ENCODE data around the gene PGC.

DNA sequence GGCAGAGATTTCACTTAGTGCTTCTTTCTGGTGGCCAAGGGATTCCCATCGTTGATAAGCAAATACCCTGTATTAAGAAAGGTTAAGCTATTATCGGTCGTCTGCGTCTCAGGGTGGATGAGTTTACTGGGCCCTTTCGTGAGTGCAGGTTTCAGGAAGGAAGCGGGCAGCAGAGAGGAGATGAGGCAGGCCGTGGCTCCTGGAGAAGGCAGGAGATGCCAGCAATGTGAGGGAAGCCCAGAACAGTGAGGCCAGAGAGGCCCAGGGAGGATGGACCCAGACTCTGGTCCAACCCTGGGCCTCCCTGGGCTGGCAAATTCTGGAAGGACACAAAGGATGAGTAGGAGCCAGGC, 23.0 kb downstream of the PGC start:
- TF ChIP-seq, protein P1, sequence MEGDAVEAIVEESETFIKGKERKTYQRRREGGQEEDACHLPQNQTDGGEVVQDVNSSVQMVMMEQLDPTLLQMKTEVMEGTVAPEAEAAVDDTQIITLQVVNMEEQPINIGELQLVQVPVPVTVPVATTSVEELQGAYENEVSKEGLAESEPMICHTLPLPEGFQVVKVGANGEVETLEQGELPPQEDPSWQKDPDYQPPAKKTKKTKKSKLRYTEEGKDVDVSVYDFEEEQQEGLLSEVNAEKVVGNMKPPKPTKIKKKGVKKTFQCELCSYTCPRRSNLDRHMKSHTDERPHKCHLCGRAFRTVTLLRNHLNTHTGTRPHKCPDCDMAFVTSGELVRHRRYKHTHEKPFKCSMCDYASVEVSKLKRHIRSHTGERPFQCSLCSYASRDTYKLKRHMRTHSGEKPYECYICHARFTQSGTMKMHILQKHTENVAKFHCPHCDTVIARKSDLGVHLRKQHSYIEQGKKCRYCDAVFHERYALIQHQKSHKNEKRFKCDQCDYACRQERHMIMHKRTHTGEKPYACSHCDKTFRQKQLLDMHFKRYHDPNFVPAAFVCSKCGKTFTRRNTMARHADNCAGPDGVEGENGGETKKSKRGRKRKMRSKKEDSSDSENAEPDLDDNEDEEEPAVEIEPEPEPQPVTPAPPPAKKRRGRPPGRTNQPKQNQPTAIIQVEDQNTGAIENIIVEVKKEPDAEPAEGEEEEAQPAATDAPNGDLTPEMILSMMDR (conservative IDR thresholded peaks at IDR 0.05 in 1 of 2, IDR thresholded peaks at IDR 0.05 in 1 of 2; ENCODE audit: extremely low read depth in 1 of 2, insufficient read depth in 1 of 2, low read depth in 1 of 2, low read length in 2 of 2), result no peak
- TF ChIP-seq EZH2 (IDR thresholded peaks at IDR 0.05; ENCODE audit: borderline replicate concordance, low read length), result no peak
